GM23248 (cell line): ENCODE data around the gene LGI4.

Source experiments
- EZH2 ChIP-seq: fragments of 200-600 bp; sonication (generic); IDR thresholded peaks from 2 replicates; pipeline ENCODE4 v1.6.1; 2018; ENCODE audit warnings: antibody characterized with exemption, mild to moderate bottlenecking; ENCODE audit not compliant: insufficient read depth, poor library complexity, severe bottlenecking
- EZH2phosphoT487 ChIP-seq: fragments of 200-600 bp; sonication (generic); IDR thresholded peaks from 2 replicates; pipeline ENCODE4 v1.6.1; 2018; ENCODE audit warnings: antibody characterized with exemption, moderate library complexity, mild to moderate bottlenecking, low read depth; ENCODE audit not compliant: insufficient read depth

GRCh38 chr19:35161434-35161743 is 26.5 kb upstream of the LGI4 start:
- TF ChIP-seq EZH2 (no peak), EZH2phosphoT487 (no peak)
